Fibroblast of lung (primary cell): ENCODE results near the gene DARS1. TPM values are rescaled to one million over a fixed set of nuclear protein-coding genes. Genes with fewer than 3 reads are reported as not detected.
A peak's percentile ranks its signal among the peaks of the same experiment; 100 is the strongest.

Source experiments
- DNase-seq, 2 donors: peaks; one replicate each; pipeline versions ENCODE4 v3.0.0 to v3.0.0-alpha.2; 2010; ENCODE audit warnings: low read depth in 2 of 2
- H2AFZ ChIP-seq: 2 replicates; pipeline ENCODE4 v1.5.1; 2012; ENCODE audit warnings: low read length, control low read depth, inconsistent platforms
- H3K27ac ChIP-seq: 2 replicates; pipeline ENCODE4 v1.5.1; 2011; ENCODE audit warnings: low read length, control low read depth; ENCODE audit not compliant: insufficient read depth
- H3K27me3 ChIP-seq: 2 replicates; pipeline ENCODE4 v1.5.1; 2011; ENCODE audit warnings: mild to moderate bottlenecking, low read length; ENCODE audit not compliant: control insufficient read depth, insufficient read depth
- H3K36me3 ChIP-seq: 2 replicates; pipeline ENCODE4 v1.5.1; 2011; ENCODE audit warnings: low read length; ENCODE audit not compliant: control insufficient read depth, insufficient read depth
- H3K4me1 ChIP-seq: 2 replicates; pipeline ENCODE4 v1.5.1; 2011; ENCODE audit warnings: low read length; ENCODE audit not compliant: control insufficient read depth, insufficient read depth; ENCODE audit errors: extremely low read depth
- H3K4me2 ChIP-seq: 2 replicates; pipeline ENCODE4 v1.5.1; 2011; ENCODE audit warnings: low read length, control low read depth; ENCODE audit not compliant: insufficient read depth; ENCODE audit errors: extremely low read depth
- H3K4me3 ChIP-seq, 4 experiments: fragments of 200-600 bp in 1 of 4; sonication (generic) in 1 of 4; replicated peaks in 1 of 4; 2 replicates each; pipeline ENCODE4 v1.5.1; 2011 to 2016; ENCODE audit warnings: low read length in 4 of 4, low read depth in 3 of 4, mild to moderate bottlenecking in 3 of 4, control low read depth in 2 of 4, inconsistent platforms in 1 of 4, mixed read lengths in 1 of 4; ENCODE audit not compliant: insufficient read depth in 1 of 4; ENCODE audit errors: control extremely low read depth in 1 of 4
- H3K79me2 ChIP-seq: 2 replicates; pipeline ENCODE4 v1.5.1; 2012; ENCODE audit warnings: mild to moderate bottlenecking, low read length, inconsistent platforms; ENCODE audit not compliant: control insufficient read depth, insufficient read depth
- H3K9ac ChIP-seq: 2 replicates; pipeline ENCODE4 v1.5.1; 2011; ENCODE audit warnings: mild to moderate bottlenecking, low read length, control low read depth; ENCODE audit not compliant: insufficient read depth
- H3K9me3 ChIP-seq: 2 replicates; pipeline ENCODE4 v1.5.1; 2012; ENCODE audit warnings: low read depth, low read length; ENCODE audit not compliant: control insufficient read depth, insufficient read depth
- H4K20me1 ChIP-seq: 2 replicates; pipeline ENCODE4 v1.5.1; 2011; ENCODE audit warnings: low read length; ENCODE audit not compliant: control insufficient read depth, insufficient read depth; ENCODE audit errors: extremely low read depth
- EZH2 ChIP-seq: IDR thresholded peaks from 2 replicates; pipeline ENCODE4 v1.5.1; 2012; ENCODE audit warnings: low read length, control low read depth, mild to moderate bottlenecking; ENCODE audit errors: missing control alignments
- polyA plus RNA-seq, 2 donors: library from polyadenylated mRNA; depleted of rRNA in 1 of 2; stranded (reverse) in 1 of 2; unstranded in 1 of 2; fragments of >200 nt; gene quantifications; 2 replicates each; pipeline ENCODE4 v1.2.1, GENCODE V29; 2011 to 2012; ENCODE audit warnings: missing spikeins in 1 of 2
- total RNA-seq: library from RNA; depleted of rRNA; stranded (reverse); fragments of >200 nt; gene quantifications from 2 replicates; pipeline ENCODE4 v1.2.1, GENCODE V29; 2014
- TF ChIP-seq, protein P1 (sequence below), 2 donors: IDR thresholded peaks in 1 of 2; conservative IDR thresholded peaks in 1 of 2; 1 replicate in 1 of 2; 2 replicates in 1 of 2; pipeline ENCODE4 v1.5.1; 2011 to 2012; ENCODE audit warnings: low read length in 2 of 2, control low read depth in 1 of 2, inconsistent platforms in 1 of 2, low read depth in 1 of 2, mild to moderate bottlenecking in 1 of 2

The DARS1 gene
- total and polyA plus RNA-seq, 2 donors (not counting 1 experiment from before 2014, with no cell fraction given) = 75.5 to 110 TPM

- DNase-seq = no peak
- H2AFZ ChIP-seq = no peak overlapping the region
- no peaks in the 10 kb centered on the region for H3K79me2 ChIP-seq
- H3K4me3 ChIP-seq = no peak overlapping the region
- H4K20me1 ChIP-seq = no peaks in the 10 kb centered on the region
- H3K9ac ChIP-seq = no peak overlapping the region
- H3K4me2 ChIP-seq = no peak overlapping the region
- no peaks in the 10 kb centered on the region for H3K4me1 ChIP-seq
- H3K27ac ChIP-seq = no peak overlapping the region
- H3K27me3 ChIP-seq = no peaks in the 10 kb centered on the region
- peaks cover 2% of the 10 kb centered on the region for H3K36me3 ChIP-seq
- TF ChIP-seq, protein P1, sequence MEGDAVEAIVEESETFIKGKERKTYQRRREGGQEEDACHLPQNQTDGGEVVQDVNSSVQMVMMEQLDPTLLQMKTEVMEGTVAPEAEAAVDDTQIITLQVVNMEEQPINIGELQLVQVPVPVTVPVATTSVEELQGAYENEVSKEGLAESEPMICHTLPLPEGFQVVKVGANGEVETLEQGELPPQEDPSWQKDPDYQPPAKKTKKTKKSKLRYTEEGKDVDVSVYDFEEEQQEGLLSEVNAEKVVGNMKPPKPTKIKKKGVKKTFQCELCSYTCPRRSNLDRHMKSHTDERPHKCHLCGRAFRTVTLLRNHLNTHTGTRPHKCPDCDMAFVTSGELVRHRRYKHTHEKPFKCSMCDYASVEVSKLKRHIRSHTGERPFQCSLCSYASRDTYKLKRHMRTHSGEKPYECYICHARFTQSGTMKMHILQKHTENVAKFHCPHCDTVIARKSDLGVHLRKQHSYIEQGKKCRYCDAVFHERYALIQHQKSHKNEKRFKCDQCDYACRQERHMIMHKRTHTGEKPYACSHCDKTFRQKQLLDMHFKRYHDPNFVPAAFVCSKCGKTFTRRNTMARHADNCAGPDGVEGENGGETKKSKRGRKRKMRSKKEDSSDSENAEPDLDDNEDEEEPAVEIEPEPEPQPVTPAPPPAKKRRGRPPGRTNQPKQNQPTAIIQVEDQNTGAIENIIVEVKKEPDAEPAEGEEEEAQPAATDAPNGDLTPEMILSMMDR (conservative IDR thresholded peaks at IDR 0.05 in 1 of 2, IDR thresholded peaks at IDR 0.05 in 1 of 2; ENCODE audit: low read depth in 1 of 2, low read length in 2 of 2) = no peak
- TF ChIP-seq EZH2 = no peak
- H3K9me3 ChIP-seq = no peaks in the 10 kb centered on the region
Observed at GRCh38 chr2:135926605-135927004, 58.8 kb downstream of the DARS1 start.

DNA sequence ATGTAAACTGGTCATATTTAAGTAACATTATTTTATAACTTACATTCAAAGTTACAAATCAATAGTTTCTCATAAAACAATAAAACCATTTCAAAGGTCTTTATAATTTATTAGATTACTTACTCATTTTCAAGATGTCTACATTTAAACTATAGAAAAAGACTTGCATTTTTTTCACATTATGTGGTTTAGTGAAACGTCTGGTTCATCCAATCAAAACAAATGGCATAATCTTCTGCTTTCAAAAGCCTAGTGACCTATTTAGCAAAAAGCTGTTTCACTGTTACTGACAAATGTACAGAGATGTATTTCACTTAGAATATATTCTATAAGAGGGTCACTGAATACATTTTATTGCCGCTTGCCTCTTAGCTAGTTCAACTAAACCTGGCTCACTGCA is 59.9 kb downstream of the DARS1 start:
- no peaks in the 10 kb centered on the region for H3K79me2 ChIP-seq
- no peaks in the 10 kb centered on the region for H4K20me1 ChIP-seq
- H2AFZ ChIP-seq = no peak overlapping the region
- H3K9me3 ChIP-seq = no peaks in the 10 kb centered on the region
- H3K4me2 ChIP-seq = no peak overlapping the region
- no peaks in the 10 kb centered on the region for H3K4me1 ChIP-seq
- H3K27me3 ChIP-seq = no peaks in the 10 kb centered on the region
- H3K9ac ChIP-seq = no peak overlapping the region
- H3K27ac ChIP-seq = no peak overlapping the region
- no peak overlapping the region for H3K4me3 ChIP-seq
- DNase-seq = peak; percentile 39 to 53
- TF ChIP-seq EZH2 = no peak
- TF ChIP-seq, protein P1 (conservative IDR thresholded peaks at IDR 0.05 in 1 of 2, IDR thresholded peaks at IDR 0.05 in 1 of 2; ENCODE audit: low read depth in 1 of 2, low read length in 2 of 2) = no peak
- peaks cover 2% of the 10 kb centered on the region for H3K36me3 ChIP-seq

DNA sequence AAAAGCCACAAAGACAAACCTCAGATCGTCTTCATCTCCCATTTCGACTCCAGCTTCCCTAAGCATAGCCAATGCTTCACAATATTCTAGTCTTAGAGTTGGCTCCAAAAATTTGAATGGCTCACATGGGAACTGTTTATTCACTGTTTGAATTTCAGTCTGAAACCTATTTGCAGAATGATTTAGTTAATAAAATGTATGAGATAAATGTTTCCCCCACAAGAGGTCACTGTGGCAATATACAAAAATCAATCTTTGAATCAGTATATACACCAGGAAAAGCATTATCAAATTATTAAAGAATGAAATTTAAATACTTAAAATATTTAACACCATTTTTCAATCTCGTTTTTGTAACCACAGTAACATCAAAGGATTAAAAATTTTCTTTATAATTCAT is 69.2 kb downstream of the DARS1 start:
- Histone ChIP-seq H3K36me3 (no peaks in the 10 kb centered on the region), H3K27ac (no peak overlapping the region), H3K79me2 (no peaks in the 10 kb centered on the region), H4K20me1 (no peaks in the 10 kb centered on the region), H3K4me1 (no peaks in the 10 kb centered on the region), H3K9me3 (no peaks in the 10 kb centered on the region), H3K27me3 (no peaks in the 10 kb centered on the region), H3K4me2 (no peak overlapping the region), H2AFZ (no peak overlapping the region), H3K9ac (no peak overlapping the region), H3K4me3 (no peak overlapping the region)
- TF ChIP-seq, protein P1 (conservative IDR thresholded peaks at IDR 0.05 in 1 of 2, IDR thresholded peaks at IDR 0.05 in 1 of 2; ENCODE audit: low read depth in 1 of 2, low read length in 2 of 2) = peak; percentile 12 to 27
- no peak for TF ChIP-seq EZH2
- peak; percentile 24 to 60 for DNase-seq
